Hepatocyte (in vitro differentiated cells): Measurements from ENCODE around the gene ACACB. TPM values are rescaled to one million over a fixed set of nuclear protein-coding genes. Genes with fewer than 3 reads are reported as not detected.

Experiments used
- DNase-seq: peaks from one replicate; pipeline ENCODE4 v3.0.0-alpha.2; 2016; ENCODE audit warnings: low spot score
- H2AFZ ChIP-seq: fragments of 200-600 bp; sonication (generic); 2 replicates; pipeline ENCODE4 v1.6.0; 2016; ENCODE audit warnings: antibody characterized with exemption, mild to moderate bottlenecking
- H3K27ac ChIP-seq: fragments of 200-600 bp; sonication (generic); 2 replicates; pipeline ENCODE4 v1.5.1; 2016; ENCODE audit warnings: mild to moderate bottlenecking
- H3K27me3 ChIP-seq: fragments of 200-600 bp; sonication (generic); 2 replicates; pipeline ENCODE4 v1.6.1; 2016
- H3K36me3 ChIP-seq: fragments of 200-600 bp; sonication (generic); replicated peaks from 2 replicates; pipeline ENCODE4 v1.5.1; 2016; ENCODE audit warnings: low read depth; ENCODE audit not compliant: insufficient read depth
- H3K4me1 ChIP-seq: fragments of 200-600 bp; sonication (generic); 2 replicates; pipeline ENCODE4 v1.5.1; 2016; ENCODE audit warnings: mild to moderate bottlenecking, moderate library complexity; ENCODE audit not compliant: insufficient read depth
- H3K4me2 ChIP-seq: fragments of 200-600 bp; sonication (generic); 2 replicates; pipeline ENCODE4 v1.6.0; 2016
- H3K4me3 ChIP-seq: fragments of 200-600 bp; sonication (generic); 2 replicates; pipeline ENCODE4 v1.5.1; 2016; ENCODE audit warnings: mild to moderate bottlenecking
- H3K79me2 ChIP-seq: fragments of 200-600 bp; sonication (generic); 2 replicates; pipeline ENCODE4 v1.6.0; 2017; ENCODE audit warnings: mild to moderate bottlenecking
- H3K9me2 ChIP-seq: fragments of 200-600 bp; sonication (generic); replicated peaks from 2 replicates; pipeline ENCODE4 v1.6.0; 2017; ENCODE audit warnings: mild to moderate bottlenecking; ENCODE audit not compliant: insufficient read depth
- H3K9me3 ChIP-seq: fragments of 200-600 bp; sonication (generic); 2 replicates; pipeline ENCODE4 v1.5.1; 2016; ENCODE audit warnings: low read depth, mild to moderate bottlenecking
- H4K20me1 ChIP-seq: fragments of 200-600 bp; sonication (generic); 2 replicates; pipeline ENCODE4 v1.6.0; 2016; ENCODE audit warnings: mild to moderate bottlenecking; ENCODE audit not compliant: insufficient read depth, poor library complexity, severe bottlenecking
- CTCF ChIP-seq: fragments of 200-600 bp; sonication (generic); IDR thresholded peaks from 2 replicates; pipeline ENCODE4 v1.5.1; 2016; ENCODE audit warnings: antibody characterized with exemption, mild to moderate bottlenecking; ENCODE audit not compliant: poor library complexity
- EZH2 ChIP-seq: fragments of 200-600 bp; sonication (generic); IDR thresholded peaks from 2 replicates; pipeline ENCODE4 v1.6.1; 2016; ENCODE audit warnings: antibody characterized with exemption, mild to moderate bottlenecking, borderline replicate concordance
- EZH2phosphoT487 ChIP-seq: fragments of 200-600 bp; sonication (generic); IDR thresholded peaks from one replicate; pipeline ENCODE4 v1.6.1; 2018; ENCODE audit warnings: antibody characterized with exemption, mild to moderate bottlenecking, low read depth, moderate library complexity; ENCODE audit not compliant: unreplicated experiment, severe bottlenecking
- WGBS: methylation state at CpG from one replicate; pipeline ENCODE4 v1.1.6; 2016; ENCODE audit warnings: low lambda C conversion rate; ENCODE audit errors: missing lambda C conversion rate; 5-methylcytosine and 5-hydroxymethylcytosine counted together
- polyA plus RNA-seq: library from polyadenylated mRNA; unstranded; fragments of >200 nt; fragmentation: Nextera tagmentation; extraction: Ambion mirVana; gene quantifications from 2 replicates; pipeline ENCODE4 v1.2.1, GENCODE V29; 2016
- total RNA-seq: library from RNA; depleted of rRNA; stranded (reverse); fragments of >200 nt; gene quantifications from 2 replicates; pipeline ENCODE4 v1.2.3, GENCODE V29; 2014

ACACB gene
- total and polyA plus RNA-seq, 2 experiments from 2014 or later: 3.9 to 9.3 TPM

GRCh38 chr12:109281452-109281851 lies 165.1 kb downstream of the ACACB start:
- WGBS: 97% methylated on average over 14 of the region's 17 CpGs
- TF ChIP-seq EZH2phosphoT487 (no peak), CTCF (no peak), EZH2 (no peak)
- Histone ChIP-seq H3K4me3 (no peak overlapping the region), H3K36me3 (no peaks in the 10 kb centered on the region), H3K4me1 (peaks cover 8% of the 10 kb centered on the region), H2AFZ (no peak overlapping the region), H3K9me2 (no peaks in the 10 kb centered on the region), H4K20me1 (no peaks in the 10 kb centered on the region), H3K79me2 (no peaks in the 10 kb centered on the region), H3K27me3 (no peaks in the 10 kb centered on the region), H3K27ac (no peak overlapping the region), H3K9me3 (no peaks in the 10 kb centered on the region), H3K4me2 (no peak overlapping the region)
- no peak for DNase-seq

- Histone ChIP-seq H3K36me3 (no peaks in the 10 kb centered on the region), H3K4me2 (no peak overlapping the region), H3K4me3 (no peak overlapping the region), H3K27me3 (no peaks in the 10 kb centered on the region), H3K79me2 (no peaks in the 10 kb centered on the region), H3K27ac (no peak overlapping the region), H3K4me1 (no peaks in the 10 kb centered on the region), H3K9me2 (no peaks in the 10 kb centered on the region), H3K9me3 (no peaks in the 10 kb centered on the region), H2AFZ (no peak overlapping the region), H4K20me1 (no peaks in the 10 kb centered on the region)
- DNase-seq: no peak
- WGBS: 98% methylated on average over 20 of the region's 20 CpGs
- no peak for TF ChIP-seq EZH2phosphoT487
- no peak for TF ChIP-seq EZH2
Observed at GRCh38 chr12:109284392-109284791, 168.0 kb downstream of the ACACB start.

- no peak for DNase-seq
- Histone ChIP-seq H3K27ac (no peak overlapping the region), H3K27me3 (no peaks in the 10 kb centered on the region), H3K4me1 (no peaks in the 10 kb centered on the region), H3K36me3 (no peaks in the 10 kb centered on the region), H2AFZ (no peak overlapping the region), H3K4me2 (no peak overlapping the region), H3K4me3 (no peak overlapping the region), H4K20me1 (no peaks in the 10 kb centered on the region), H3K79me2 (no peaks in the 10 kb centered on the region), H3K9me3 (no peaks in the 10 kb centered on the region), H3K9me2 (no peaks in the 10 kb centered on the region)
- TF ChIP-seq EZH2phosphoT487: no peak
Observed at GRCh38 chr12:109286252-109286651, 169.9 kb downstream of the ACACB start.

- Histone ChIP-seq H3K79me2 (no peaks in the 10 kb centered on the region), H3K4me3 (no peak overlapping the region), H3K36me3 (no peaks in the 10 kb centered on the region), H3K9me3 (no peaks in the 10 kb centered on the region), H3K9me2 (no peaks in the 10 kb centered on the region), H3K4me2 (no peak overlapping the region), H4K20me1 (no peaks in the 10 kb centered on the region), H3K27me3 (no peaks in the 10 kb centered on the region), H3K27ac (no peak overlapping the region), H3K4me1 (no peaks in the 10 kb centered on the region), H2AFZ (no peak overlapping the region)
- no peak for DNase-seq
- no peak for TF ChIP-seq EZH2phosphoT487
- no peak for TF ChIP-seq CTCF
- TF ChIP-seq EZH2: no peak
- 88% methylated on average over 4 of the region's 4 CpGs for WGBS
Observed at GRCh38 chr12:109286652-109287051, 170.3 kb downstream of the ACACB start.
